ENCODE data around the gene HOXD10.

HOXD10 gene

DNA sequence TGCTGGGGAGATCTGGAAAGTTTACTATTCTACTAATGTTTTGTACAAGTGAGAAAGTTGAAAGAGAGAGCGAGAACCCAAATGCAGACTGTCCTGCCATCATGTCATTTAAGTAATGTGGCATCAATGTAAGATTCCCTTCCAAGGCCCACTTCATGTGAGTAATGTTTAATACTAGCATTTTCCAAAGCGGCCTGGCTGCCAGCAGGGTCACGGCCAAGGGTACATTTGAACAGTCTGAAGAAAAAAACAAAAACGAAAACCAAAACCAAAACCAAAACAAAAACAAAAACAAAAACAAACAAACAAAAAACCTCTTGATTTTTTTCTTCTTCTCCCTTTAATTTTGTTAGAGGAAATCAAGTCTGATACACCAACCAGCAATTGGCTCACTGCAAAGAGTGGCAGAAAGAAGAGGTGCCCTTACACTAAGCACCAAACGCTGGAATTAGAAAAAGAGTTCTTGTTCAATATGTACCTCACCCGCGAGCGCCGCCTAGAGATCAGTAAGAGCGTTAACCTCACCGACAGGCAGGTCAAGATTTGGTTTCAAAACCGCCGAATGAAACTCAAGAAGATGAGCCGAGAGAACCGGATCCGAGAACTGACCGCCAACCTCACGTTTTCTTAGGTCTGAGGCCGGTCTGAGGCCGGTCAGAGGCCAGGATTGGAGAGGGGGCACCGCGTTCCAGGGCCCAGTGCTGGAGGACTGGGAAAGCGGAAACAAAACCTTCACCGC, 2.2 kb downstream of the HOXD10 start:
- H3K27ac Mint-ChIP-seq: peak overlapping the region; percentile 63
- no peak overlapping the region for H3K4me3 Mint-ChIP-seq
- H3K9me3 Mint-ChIP-seq: peaks cover 11% of the 10 kb centered on the region
- H3K36me3 Mint-ChIP-seq: peaks cover 2% of the 10 kb centered on the region
- peaks cover 63% of the 10 kb centered on the region for H3K27me3 Mint-ChIP-seq
- H3K4me1 Mint-ChIP-seq: peaks cover under 1% of the 10 kb centered on the region

DNA sequence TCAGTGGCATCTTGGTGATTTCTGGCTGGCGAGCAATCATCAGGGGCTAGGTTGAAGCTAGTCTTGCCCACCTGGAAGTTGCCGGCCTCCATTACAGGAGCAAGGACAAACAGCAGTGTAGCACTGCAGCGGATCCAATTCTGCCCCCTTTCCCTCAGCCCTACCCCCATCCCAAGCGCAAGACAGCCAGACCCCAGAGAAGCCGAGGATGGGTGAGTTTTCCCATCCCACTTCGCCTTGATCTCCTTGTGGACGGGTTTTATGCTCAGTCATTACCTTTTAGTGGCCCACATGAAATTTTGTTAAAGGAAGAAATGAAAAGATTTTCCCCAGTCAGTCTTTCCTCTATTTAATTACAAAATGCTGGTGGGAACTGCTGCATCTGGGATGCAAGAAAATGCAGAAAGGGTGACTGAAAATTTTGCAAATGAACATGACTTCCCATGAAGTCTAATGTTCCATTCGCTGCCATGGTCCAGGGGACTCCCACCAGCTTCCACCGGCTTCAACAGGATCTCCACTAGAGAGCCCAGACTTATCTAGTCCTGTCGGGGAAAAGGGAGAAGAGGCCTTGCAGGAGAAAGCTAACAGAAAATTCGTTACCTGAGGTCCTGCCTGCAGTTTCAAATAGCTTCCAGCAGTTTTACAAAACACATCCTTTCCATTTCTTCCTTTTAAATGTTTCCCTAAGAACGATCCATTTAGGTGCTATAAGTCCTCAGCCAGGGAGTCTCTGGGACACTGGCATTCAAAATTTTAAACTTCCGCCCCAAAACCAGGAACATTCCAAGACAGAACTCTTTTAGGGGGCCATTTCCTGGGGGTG, 4.0 kb downstream of the HOXD10 start:
- Mint-ChIP-seq H3K9me3 (peaks cover 11% of the 10 kb centered on the region), H3K4me1 (peaks cover 4% of the 10 kb centered on the region), H3K36me3 (peaks cover 2% of the 10 kb centered on the region), H3K27me3 (peaks cover 66% of the 10 kb centered on the region), H3K27ac (peak overlapping the region; percentile 8), H3K4me3 (no peak overlapping the region)

DNA sequence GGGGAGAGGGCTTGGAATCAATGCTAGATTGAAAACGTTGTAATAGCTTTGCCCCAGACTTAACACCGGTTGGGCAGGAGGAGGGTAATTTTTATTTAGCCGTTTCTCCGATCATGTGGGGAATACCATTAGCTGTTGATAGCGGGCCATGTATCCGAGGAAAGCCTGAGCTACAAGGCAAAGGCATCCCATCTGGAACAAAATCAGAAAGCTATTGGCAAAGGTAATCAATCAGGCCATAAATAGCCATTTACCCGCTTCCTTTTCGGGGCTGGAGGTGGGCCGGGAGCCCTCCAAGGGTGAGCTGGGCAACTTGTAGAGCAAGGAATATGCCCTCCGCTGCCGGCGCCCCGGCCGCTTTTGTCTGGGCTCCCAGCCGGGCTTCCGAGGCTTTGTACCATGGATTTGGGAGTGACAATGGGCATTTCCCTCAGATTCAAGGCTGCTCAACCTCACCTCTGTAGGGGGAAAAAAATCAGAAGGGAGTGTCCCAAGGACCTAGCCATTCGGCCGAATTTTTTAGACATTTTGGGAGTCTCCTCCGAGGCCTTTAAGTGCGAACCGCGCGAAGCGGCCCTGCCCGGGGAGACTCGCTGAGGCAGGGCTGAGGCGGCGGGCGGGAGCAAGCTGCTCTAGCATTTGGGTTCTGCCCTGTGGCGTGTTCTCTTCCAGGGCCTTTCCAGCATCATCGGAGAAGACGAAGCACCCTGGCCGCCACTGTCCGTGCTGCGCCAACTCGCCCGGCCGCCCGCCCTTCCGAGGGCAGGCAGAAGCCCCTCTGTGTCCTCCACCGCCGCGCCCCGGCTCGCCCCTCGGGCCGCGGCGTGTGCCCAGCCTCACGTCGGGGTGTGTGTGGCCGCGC, 4.8 kb downstream of the HOXD10 start:
- H3K27ac Mint-ChIP-seq: no peak overlapping the region
- no peak overlapping the region for H3K4me3 Mint-ChIP-seq
- H3K27me3 Mint-ChIP-seq: peaks cover 68% of the 10 kb centered on the region
- peaks cover 2% of the 10 kb centered on the region for H3K36me3 Mint-ChIP-seq
- H3K4me1 Mint-ChIP-seq: peaks cover 4% of the 10 kb centered on the region
- H3K9me3 Mint-ChIP-seq: peaks cover 11% of the 10 kb centered on the region

- Mint-ChIP-seq H3K4me3 (peak overlapping the region; percentile 75), H3K9me3 (peaks cover 5% of the 10 kb centered on the region), H3K27me3 (peaks cover 67% of the 10 kb centered on the region), H3K4me1 (peaks cover 4% of the 10 kb centered on the region), H3K36me3 (no peaks in the 10 kb centered on the region), H3K27ac (no peak overlapping the region)
These were observed 5.6 kb downstream of the HOXD10 start for GRCh38 chr2:176122052-176122682.

GRCh38 chr2:176122683-176123410, 6.3 kb downstream of the HOXD10 start, which contains the start of gene HOXD9:
Gene HOXD9, plus strand, starts transcription at chr2:176122719. Its CDS starts 50 bp downstream, at chr2:176122769.
- H3K27ac Mint-ChIP-seq: no peak within 1 kb of the TSS
- peaks cover 5% of the 10 kb centered on the region for H3K9me3 Mint-ChIP-seq
- peaks cover 7% of the 10 kb centered on the region for H3K4me1 Mint-ChIP-seq
- no peaks in the 10 kb centered on the region for H3K36me3 Mint-ChIP-seq
- peak within 1 kb of the TSS; percentile 75 for H3K4me3 Mint-ChIP-seq
- peaks cover 67% of the 10 kb centered on the region for H3K27me3 Mint-ChIP-seq

GRCh38 chr2:176123411-176124109, 7.0 kb downstream of the HOXD10 start:
- Mint-ChIP-seq H3K27ac (no peak overlapping the region), H3K9me3 (peaks cover 5% of the 10 kb centered on the region), H3K4me3 (peak overlapping the region; percentile 39), H3K36me3 (no peaks in the 10 kb centered on the region), H3K4me1 (peaks cover 14% of the 10 kb centered on the region), H3K27me3 (peaks cover 68% of the 10 kb centered on the region)

DNA sequence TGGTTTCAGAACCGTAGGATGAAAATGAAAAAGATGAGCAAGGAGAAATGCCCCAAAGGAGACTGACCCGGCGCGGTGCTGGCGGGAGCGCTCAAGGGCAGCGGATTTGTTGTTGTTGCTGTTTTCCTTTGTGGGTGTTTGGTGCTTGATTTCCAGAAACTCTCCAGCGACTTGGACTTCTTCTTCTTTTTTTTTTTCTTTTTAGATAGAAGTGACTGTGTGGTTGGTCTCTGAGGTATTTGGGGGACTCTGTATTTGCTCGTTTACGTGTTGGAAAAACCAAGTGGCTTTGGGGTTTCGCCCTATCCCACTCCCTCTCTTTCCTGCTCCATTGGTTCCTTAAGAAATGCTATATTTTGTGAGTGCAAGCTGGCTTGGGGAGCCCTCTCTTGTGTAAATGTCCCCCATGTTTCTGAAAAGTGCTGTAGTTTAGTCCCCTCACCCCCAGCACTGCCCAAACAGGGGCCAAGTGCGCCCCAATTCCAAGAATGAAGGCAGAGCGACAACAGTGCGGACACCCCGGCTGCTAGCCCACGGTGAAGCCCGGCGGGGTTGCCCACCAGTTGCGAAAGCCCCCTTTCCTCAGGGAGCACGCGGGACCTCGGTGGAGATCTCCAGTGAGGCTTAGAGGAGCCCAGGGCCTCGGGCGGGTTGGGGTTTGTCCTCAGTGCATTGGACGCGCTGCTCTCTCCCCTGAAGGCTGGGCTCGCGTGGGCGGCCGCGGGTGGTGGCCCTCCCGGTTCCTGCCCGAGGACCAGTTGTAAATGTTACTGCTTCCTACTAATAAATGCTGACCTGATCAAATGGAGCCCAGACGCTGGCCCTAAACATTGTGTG, 7.8 kb downstream of the HOXD10 start:
- no peak overlapping the region for H3K27ac Mint-ChIP-seq
- peaks cover 20% of the 10 kb centered on the region for H3K4me1 Mint-ChIP-seq
- no peaks in the 10 kb centered on the region for H3K9me3 Mint-ChIP-seq
- peak overlapping the region; percentile 55 for H3K4me3 Mint-ChIP-seq
- H3K36me3 Mint-ChIP-seq: no peaks in the 10 kb centered on the region
- H3K27me3 Mint-ChIP-seq: peaks cover 67% of the 10 kb centered on the region

GRCh38 chr2:176124947-176125771, 8.6 kb downstream of the HOXD10 start:
- peaks cover 20% of the 10 kb centered on the region for H3K4me1 Mint-ChIP-seq
- no peaks in the 10 kb centered on the region for H3K9me3 Mint-ChIP-seq
- H3K4me3 Mint-ChIP-seq: peak overlapping the region; percentile 55
- H3K27me3 Mint-ChIP-seq: peaks cover 60% of the 10 kb centered on the region
- no peak overlapping the region for H3K27ac Mint-ChIP-seq
- H3K36me3 Mint-ChIP-seq: no peaks in the 10 kb centered on the region

- H3K27me3 Mint-ChIP-seq: peaks cover 56% of the 10 kb centered on the region
- H3K27ac Mint-ChIP-seq: no peak overlapping the region
- no peaks in the 10 kb centered on the region for H3K36me3 Mint-ChIP-seq
- H3K4me1 Mint-ChIP-seq: peaks cover 22% of the 10 kb centered on the region
- H3K4me3 Mint-ChIP-seq: no peak overlapping the region
- no peaks in the 10 kb centered on the region for H3K9me3 Mint-ChIP-seq
These were observed 9.1 kb downstream of the HOXD10 start for GRCh38 chr2:176125772-176126054.

DNA sequence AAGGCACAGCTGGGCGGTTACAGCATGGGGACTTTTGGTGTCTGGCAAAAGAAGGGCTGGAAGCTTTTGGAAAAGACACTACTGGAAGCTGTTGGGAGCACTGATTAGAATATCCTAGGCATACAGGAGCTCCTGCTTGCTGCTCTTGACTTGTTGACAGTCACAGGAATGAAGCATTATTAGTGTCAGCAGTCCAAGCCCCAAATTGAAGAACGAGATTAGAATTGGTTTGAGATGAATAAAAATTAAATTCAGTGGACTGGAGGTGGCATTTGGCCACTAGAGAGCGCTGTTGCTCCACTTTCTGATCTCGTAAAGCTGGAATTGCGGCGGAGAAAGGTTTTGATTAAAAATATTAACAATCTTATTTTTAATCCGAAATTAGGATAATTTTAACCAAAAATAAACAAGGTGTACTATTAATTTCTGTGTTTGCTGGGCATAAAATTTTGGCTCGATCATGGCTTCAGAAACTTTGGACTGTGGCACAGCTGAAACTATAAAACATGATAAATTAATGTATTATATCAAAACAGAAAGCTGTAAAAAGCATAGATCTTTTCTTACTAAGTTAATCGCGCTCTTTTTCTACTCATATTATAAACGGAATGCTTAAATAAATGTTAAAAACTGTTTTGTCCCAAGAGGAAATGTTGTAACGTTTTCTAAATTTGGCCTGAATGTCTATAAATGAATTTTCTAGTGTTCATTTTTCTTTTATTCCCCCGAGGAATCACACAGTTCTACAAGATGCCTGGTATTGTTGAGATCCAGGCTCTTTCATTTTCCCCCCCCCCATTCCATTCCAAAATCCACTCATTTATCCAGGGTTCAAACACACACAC, 10.6 kb downstream of the HOXD10 start:
- Mint-ChIP-seq H3K4me1 (peaks cover 32% of the 10 kb centered on the region), H3K36me3 (no peaks in the 10 kb centered on the region), H3K9me3 (no peaks in the 10 kb centered on the region), H3K27ac (no peak overlapping the region), H3K27me3 (peaks cover 63% of the 10 kb centered on the region), H3K4me3 (no peak overlapping the region)

- H3K9me3 Mint-ChIP-seq: no peaks in the 10 kb centered on the region
- peaks cover 36% of the 10 kb centered on the region for H3K4me1 Mint-ChIP-seq
- no peaks in the 10 kb centered on the region for H3K36me3 Mint-ChIP-seq
- H3K4me3 Mint-ChIP-seq: no peak overlapping the region
- H3K27me3 Mint-ChIP-seq: peaks cover 65% of the 10 kb centered on the region
- H3K27ac Mint-ChIP-seq: no peak overlapping the region
These were observed 11.1 kb downstream of the HOXD10 start for GRCh38 chr2:176127774-176128072.

DNA sequence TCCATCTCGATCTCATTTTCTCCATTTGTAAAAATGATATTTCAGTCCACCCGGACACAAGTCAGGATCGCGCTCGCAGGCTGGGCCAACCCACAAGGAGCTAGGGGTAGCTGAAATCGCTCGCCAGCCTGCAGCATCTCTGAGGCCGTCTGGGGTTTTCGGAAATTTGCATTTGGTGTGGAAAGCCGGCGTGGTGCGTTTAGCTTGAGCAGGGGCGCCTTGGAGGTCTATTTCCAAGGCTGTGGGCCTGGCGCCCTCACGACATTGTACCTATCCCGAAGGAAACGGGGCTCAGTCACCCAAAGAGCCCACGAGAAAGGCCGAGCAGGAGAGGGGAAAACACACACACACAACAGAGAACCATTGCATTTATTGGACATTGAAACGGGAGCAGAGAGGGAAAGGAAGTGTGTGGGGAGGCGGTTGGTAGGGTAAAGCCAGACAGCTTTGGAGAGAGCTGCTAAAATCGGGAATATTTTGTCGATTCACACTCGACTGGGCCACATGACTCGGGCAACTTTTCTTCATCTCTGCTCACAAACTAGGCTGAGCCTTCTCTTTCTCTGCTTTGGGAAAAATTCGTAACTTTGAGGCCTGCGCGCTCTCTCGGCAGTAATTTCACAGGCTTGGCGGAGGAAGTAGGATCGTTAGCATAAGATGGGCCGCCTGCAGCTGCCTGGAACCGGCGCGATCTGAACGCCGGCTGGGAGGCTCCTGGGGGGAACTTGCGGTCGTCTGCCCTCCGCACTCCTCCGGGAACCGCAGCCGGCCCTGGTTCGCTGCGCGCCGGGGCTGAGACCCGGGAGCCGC, 11.8 kb downstream of the HOXD10 start:
- Mint-ChIP-seq H3K9me3 (no peaks in the 10 kb centered on the region), H3K27ac (peak overlapping the region; percentile 20), H3K4me3 (peak overlapping the region; percentile 16), H3K4me1 (peaks cover 36% of the 10 kb centered on the region), H3K36me3 (peaks cover 2% of the 10 kb centered on the region), H3K27me3 (peaks cover 67% of the 10 kb centered on the region)

Data from activated naive CD4-positive, alpha-beta T cell treated with anti-CD3 and anti-CD28 coated beads, Interleukin-2, amount 50 U/mL, for 24 hours (primary cell).